GM23248 (cell line): ENCODE results near the gene TOX2. TPM values are rescaled to one million over a fixed set of nuclear protein-coding genes. Genes with fewer than 3 reads are reported as not detected.

Source experiments
- DNase-seq: peaks from one replicate; pipeline ENCODE4 v3.0.0-alpha.2; 2015
- H2AFZ ChIP-seq: fragments of 200-600 bp; sonication (generic); 2 replicates; pipeline ENCODE4 v1.6.1; 2016; ENCODE audit warnings: antibody characterized with exemption
- H3F3A ChIP-seq: fragments of 200-600 bp; sonication (generic); 2 replicates; pipeline ENCODE4 v1.6.1; 2016; ENCODE audit warnings: mild to moderate bottlenecking, antibody characterized with exemption, mixed run types; ENCODE audit not compliant: insufficient read depth
- H3K27ac ChIP-seq: fragments of 200-600 bp; sonication (generic); 2 replicates; pipeline ENCODE4 v1.5.1; 2016; ENCODE audit warnings: mild to moderate bottlenecking
- H3K27me3 ChIP-seq: fragments of 200-600 bp; sonication (generic); replicated peaks from 2 replicates; pipeline ENCODE4 v1.6.1; 2016; ENCODE audit warnings: mild to moderate bottlenecking; ENCODE audit not compliant: insufficient read depth
- H3K36me3 ChIP-seq: fragments of 200-600 bp; sonication (generic); 2 replicates; pipeline ENCODE4 v1.6.1; 2016; ENCODE audit warnings: low read depth, mild to moderate bottlenecking
- H3K4me1 ChIP-seq: fragments of 200-600 bp; sonication (generic); 2 replicates; pipeline ENCODE4 v1.6.1; 2016; ENCODE audit warnings: mild to moderate bottlenecking; ENCODE audit not compliant: insufficient read depth
- H3K4me2 ChIP-seq: fragments of 200-600 bp; sonication (generic); one replicate; pipeline ENCODE4 v1.6.1; 2016; ENCODE audit warnings: mild to moderate bottlenecking; ENCODE audit not compliant: unreplicated experiment
- H3K4me3 ChIP-seq: fragments of 200-600 bp; sonication (generic); 2 replicates; pipeline ENCODE4 v1.5.1; 2016; ENCODE audit warnings: mild to moderate bottlenecking
- H3K79me2 ChIP-seq: fragments of 200-600 bp; sonication (generic); 2 replicates; pipeline ENCODE4 v1.6.1; 2016; ENCODE audit warnings: mild to moderate bottlenecking; ENCODE audit not compliant: insufficient read depth
- H3K9ac ChIP-seq: fragments of 200-600 bp; sonication (generic); 2 replicates; pipeline ENCODE4 v1.6.1; 2016; ENCODE audit warnings: mild to moderate bottlenecking
- H3K9me2 ChIP-seq: fragments of 200-600 bp; sonication (generic); 2 replicates; pipeline ENCODE4 v1.6.1; 2016; ENCODE audit warnings: mixed run types, mild to moderate bottlenecking, moderate library complexity; ENCODE audit not compliant: insufficient read depth
- H3K9me3 ChIP-seq: fragments of 200-600 bp; sonication (generic); one replicate; pipeline ENCODE4 v1.6.1; 2017; ENCODE audit warnings: low read depth
- H4K20me1 ChIP-seq: fragments of 200-600 bp; sonication (generic); 2 replicates; pipeline ENCODE4 v1.6.0; 2016; ENCODE audit not compliant: insufficient read depth
- EZH2 ChIP-seq: fragments of 200-600 bp; sonication (generic); IDR thresholded peaks from 2 replicates; pipeline ENCODE4 v1.6.1; 2018; ENCODE audit warnings: antibody characterized with exemption, mild to moderate bottlenecking; ENCODE audit not compliant: insufficient read depth, poor library complexity, severe bottlenecking
- EZH2phosphoT487 ChIP-seq: fragments of 200-600 bp; sonication (generic); IDR thresholded peaks from 2 replicates; pipeline ENCODE4 v1.6.1; 2018; ENCODE audit warnings: antibody characterized with exemption, moderate library complexity, mild to moderate bottlenecking, low read depth; ENCODE audit not compliant: insufficient read depth
- WGBS, 2 experiments: methylation state at CpG; one replicate each; pipeline ENCODE4 v1.1.6; 2015 to 2017; ENCODE audit warnings: low lambda C conversion rate in 2 of 2, low coverage in 1 of 2; ENCODE audit errors: missing lambda C conversion rate in 2 of 2; 5-methylcytosine and 5-hydroxymethylcytosine counted together
- in situ Hi-C: fragments of 300-500 bp; cut with MboI; formaldehyde crosslinking; loops from 2 replicates; pipeline ENCODE4 v1.15.0; 2020
- polyA plus RNA-seq: library from polyadenylated mRNA; unstranded; fragments of >200 nt; fragmentation: Nextera tagmentation; extraction: Ambion mirVana; gene quantifications from 2 replicates; pipeline ENCODE4 v1.2.1, GENCODE V29; 2016
- total RNA-seq: library from RNA; depleted of rRNA; stranded (reverse); fragments of >200 nt; shearing (Covaris generic); gene quantifications from 2 replicates; pipeline ENCODE4 v1.2.3, GENCODE V29; 2014

Gene TOX2
- total and polyA plus RNA-seq, 2 experiments from 2014 or later, result 0.97 to 15.9 TPM

DNA sequence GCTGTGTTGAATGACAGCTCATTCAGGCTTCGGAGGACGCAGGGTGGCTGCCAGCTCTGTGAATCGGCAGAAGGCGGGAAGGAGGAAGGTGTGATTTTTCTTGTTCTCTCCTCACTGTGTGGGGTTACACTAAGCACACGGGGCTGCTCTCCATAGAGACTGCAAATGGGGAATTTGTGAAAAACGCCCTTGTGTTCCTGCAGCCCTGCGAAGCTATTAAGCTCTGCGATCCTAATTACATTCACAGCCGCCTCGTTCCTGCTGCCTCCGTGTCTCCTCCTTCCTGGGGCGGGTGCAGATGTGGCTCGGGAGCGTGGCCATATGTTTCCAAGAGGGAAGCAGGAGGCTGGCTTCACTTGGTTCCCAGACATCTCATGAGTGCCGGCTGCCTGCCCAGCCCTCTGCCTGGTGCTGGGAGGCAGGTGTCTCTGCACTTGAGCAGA lies 124.0 kb downstream of the TOX2 start:
- Histone ChIP-seq H3K9me3 (no peaks in the 10 kb centered on the region), H3F3A (no peaks in the 10 kb centered on the region), H3K4me2 (no peak overlapping the region), H2AFZ (no peak overlapping the region), H3K9me2 (no peaks in the 10 kb centered on the region), H3K79me2 (no peaks in the 10 kb centered on the region), H3K9ac (no peak overlapping the region), H3K36me3 (no peaks in the 10 kb centered on the region), H3K4me1 (no peaks in the 10 kb centered on the region), H3K27ac (no peak overlapping the region), H3K4me3 (no peak overlapping the region), H4K20me1 (no peaks in the 10 kb centered on the region), H3K27me3 (no peaks in the 10 kb centered on the region)
- DNase-seq, result peak; percentile 20
- no peak for TF ChIP-seq EZH2
- TF ChIP-seq EZH2phosphoT487, result no peak
- WGBS, 2 experiments, result 18 to 28% methylated on average over 15 of the region's 15 CpGs
- in situ Hi-C loops, result no loop called here

DNA sequence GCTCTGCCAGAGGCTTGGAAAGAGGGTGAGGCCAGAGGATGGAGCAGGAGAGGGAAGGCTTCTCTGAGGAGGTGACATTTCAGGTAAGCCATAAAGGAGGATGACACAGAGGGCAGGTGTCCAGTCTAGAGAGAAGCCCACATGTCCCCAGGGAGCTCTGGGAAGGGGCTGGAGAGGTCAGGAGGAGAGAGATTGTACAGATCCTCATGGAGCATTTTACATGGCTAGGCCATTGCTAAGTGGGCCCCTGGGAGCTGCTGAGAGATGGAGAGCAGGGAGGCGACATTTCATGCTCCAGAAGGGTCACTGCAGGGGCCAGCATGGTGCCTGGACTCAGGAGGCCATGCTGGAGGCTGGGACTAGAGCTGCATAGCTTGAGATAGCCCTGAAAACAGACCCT lies 124.5 kb downstream of the TOX2 start:
- Histone ChIP-seq H3F3A (no peaks in the 10 kb centered on the region), H3K27ac (no peak overlapping the region), H3K9me3 (no peaks in the 10 kb centered on the region), H2AFZ (no peak overlapping the region), H3K4me1 (no peaks in the 10 kb centered on the region), H3K9ac (no peak overlapping the region), H3K27me3 (no peaks in the 10 kb centered on the region), H3K36me3 (no peaks in the 10 kb centered on the region), H3K9me2 (no peaks in the 10 kb centered on the region), H3K4me3 (no peak overlapping the region), H3K79me2 (no peaks in the 10 kb centered on the region), H4K20me1 (no peaks in the 10 kb centered on the region), H3K4me2 (no peak overlapping the region)
- WGBS, 2 experiments, result 85 to 94% methylated on average over 1 of the region's 1 CpG
- TF ChIP-seq EZH2 (no peak), EZH2phosphoT487 (no peak)
- in situ Hi-C loops, result no loop called here
- no peak for DNase-seq

DNA sequence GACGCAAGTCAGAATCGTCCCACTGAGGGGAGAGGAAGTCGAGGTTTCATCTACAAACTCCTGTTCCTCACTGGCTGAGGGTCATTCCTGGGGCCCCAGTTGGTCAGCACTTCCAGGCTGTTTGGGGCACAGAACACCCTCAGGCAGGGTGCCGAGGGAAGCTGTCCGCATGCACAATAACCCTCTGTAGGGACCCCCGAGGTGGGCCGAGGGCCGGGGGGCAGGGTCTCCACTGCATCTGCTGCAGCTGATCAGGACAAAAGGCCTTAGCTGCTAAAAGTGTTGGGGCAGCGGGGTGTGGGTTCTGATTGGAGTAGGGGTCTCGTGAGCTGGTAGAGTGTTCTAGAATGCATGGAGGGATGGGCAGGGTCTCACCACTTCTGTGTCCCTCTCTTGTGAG lies 125.1 kb downstream of the TOX2 start:
- TF ChIP-seq EZH2phosphoT487 (no peak), EZH2 (no peak)

DNA sequence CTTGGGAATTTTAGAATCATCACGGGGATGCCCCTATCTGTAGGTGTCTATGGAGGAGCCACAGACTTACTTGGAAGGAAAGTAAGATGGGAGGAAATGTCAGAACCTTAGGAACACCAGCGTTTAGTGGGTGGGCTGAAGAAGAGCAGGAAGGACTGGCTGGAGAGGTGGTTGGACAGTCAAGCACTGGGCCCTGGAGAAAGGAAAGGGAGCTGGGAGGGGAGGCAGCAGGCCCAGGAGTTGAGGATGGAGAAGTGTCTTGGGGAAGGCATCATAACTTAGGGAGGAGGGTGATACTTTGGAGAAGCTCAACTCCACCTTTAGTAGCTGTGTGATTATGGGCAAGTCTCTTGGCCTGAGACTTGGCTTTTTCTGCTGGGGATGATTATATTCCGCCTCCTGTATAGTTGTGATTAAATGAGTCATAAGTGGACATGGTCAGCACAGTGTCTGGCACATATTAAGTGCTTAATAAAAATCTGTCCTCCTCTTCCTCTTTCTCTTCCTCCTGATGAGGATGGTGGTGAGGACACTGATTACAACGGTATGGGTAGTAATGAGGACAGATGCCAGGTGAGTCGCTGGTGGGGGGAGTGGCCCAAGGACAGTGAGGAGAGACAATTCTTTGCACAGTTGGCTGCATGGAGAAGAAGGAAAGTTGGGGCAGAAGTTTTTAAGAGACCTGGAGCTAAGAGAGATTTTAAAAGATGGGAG lies 125.7 kb downstream of the TOX2 start:
- H3K4me1 ChIP-seq, result no peaks in the 10 kb centered on the region
- no peaks in the 10 kb centered on the region for H3F3A ChIP-seq
- WGBS, 2 experiments, result 66 to 76% methylated on average over 5 of the region's 5 CpGs
- H3K9ac ChIP-seq, result no peak overlapping the region
- H3K4me2 ChIP-seq, result no peak overlapping the region
- H3K27me3 ChIP-seq, result no peaks in the 10 kb centered on the region
- H3K9me2 ChIP-seq, result no peaks in the 10 kb centered on the region
- in situ Hi-C loops, result no loop called here
- no peak for TF ChIP-seq EZH2
- TF ChIP-seq EZH2phosphoT487, result no peak
- H3K36me3 ChIP-seq, result no peaks in the 10 kb centered on the region
- no peak overlapping the region for H2AFZ ChIP-seq
- DNase-seq, result no peak
- no peak overlapping the region for H3K4me3 ChIP-seq
- no peaks in the 10 kb centered on the region for H3K9me3 ChIP-seq
- no peak overlapping the region for H3K27ac ChIP-seq
- H3K79me2 ChIP-seq, result no peaks in the 10 kb centered on the region
- H4K20me1 ChIP-seq, result no peaks in the 10 kb centered on the region

More for the DNA sequence above, 125.1 kb downstream of the TOX2 start:
- Histone ChIP-seq H3K36me3 (no peaks in the 10 kb centered on the region), H3K79me2 (no peaks in the 10 kb centered on the region), H3K4me1 (no peaks in the 10 kb centered on the region), H2AFZ (no peak overlapping the region), H3K9ac (no peak overlapping the region), H3K4me3 (no peak overlapping the region), H3K9me3 (no peaks in the 10 kb centered on the region), H3K27me3 (no peaks in the 10 kb centered on the region), H3F3A (no peaks in the 10 kb centered on the region), H3K27ac (no peak overlapping the region), H3K4me2 (no peak overlapping the region), H3K9me2 (no peaks in the 10 kb centered on the region), H4K20me1 (no peaks in the 10 kb centered on the region)
- WGBS, 2 experiments, result 78 to 80% methylated on average over 10 of the region's 10 CpGs
- DNase-seq, result no peak
- in situ Hi-C loops, result no loop called here
